H1 (cell line): ENCODE data around the gene ACTL9. TPM values are rescaled to one million over a fixed set of nuclear protein-coding genes. Genes with fewer than 3 reads are reported as not detected.

Source experiments
- CTCF ChIA-PET: fragments of 300-600 bp; sonication (Branson Sonifier 250); formaldehyde crosslinking; loops from one replicate; lab custom pipeline; 2021; ENCODE audit not compliant: partially characterized antibody; lab: Charles Lee
- POLR2A ChIA-PET: fragments of 300-600 bp; sonication (Branson Sonifier 250); formaldehyde crosslinking; loops from one replicate; lab custom pipeline; 2021; ENCODE audit warnings: inconsistent platforms; ENCODE audit not compliant: partially characterized antibody; lab: Charles Lee
- DNase-seq, 2 experiments: peaks; one replicate each; pipeline versions ENCODE4 v3.0.0 to v3.0.0-alpha.2; 2010 to 2022; ENCODE audit warnings: low spot score in 2 of 2, low read depth in 1 of 2, mixed read lengths in 1 of 2
- FAIRE-seq: peaks from 2 replicates; lab custom pipeline; 2011; peaks lifted over from hg19 to GRCh38; lab: Jason Lieb, UNC
- H2AFZ ChIP-seq: 2 replicates; pipeline ENCODE4 v1.8.1; 2012; ENCODE audit warnings: low read length, inconsistent platforms
- H2AK5ac ChIP-seq: 2 replicates; pipeline ENCODE4 v1.6.1; 2013; ENCODE audit warnings: low read depth, low read length
- H2BK120ac ChIP-seq: replicated peaks from 2 replicates; pipeline ENCODE3; 2013; ENCODE audit warnings: low read depth, low read length, inconsistent platforms
- H2BK12ac ChIP-seq: 2 replicates; pipeline ENCODE4 v1.6.1; 2013; ENCODE audit warnings: low read depth, low read length
- H2BK15ac ChIP-seq: 2 replicates; pipeline ENCODE4 v1.6.1; 2013; ENCODE audit warnings: low read length
- H2BK20ac ChIP-seq: 2 replicates; pipeline ENCODE4 v1.6.1; 2013; ENCODE audit warnings: low read length
- H2BK5ac ChIP-seq: 2 replicates; pipeline ENCODE4 v1.6.1; 2013; ENCODE audit warnings: low read depth, low read length
- H3K14ac ChIP-seq: 2 replicates; pipeline ENCODE4 v1.6.1; 2013; ENCODE audit warnings: inconsistent platforms; ENCODE audit not compliant: insufficient read length
- H3K18ac ChIP-seq: 2 replicates; pipeline ENCODE4 v1.6.1; 2013; ENCODE audit warnings: low read length; ENCODE audit errors: extremely low read depth
- H3K23ac ChIP-seq: 2 replicates; pipeline ENCODE4 v1.6.1; 2013; ENCODE audit warnings: inconsistent platforms; ENCODE audit not compliant: insufficient read length
- H3K23me2 ChIP-seq: 2 replicates; pipeline ENCODE4 v1.6.1; 2013; ENCODE audit warnings: low read depth, low read length
- H3K27ac ChIP-seq: 2 replicates; pipeline ENCODE4 v1.6.1; 2011; ENCODE audit warnings: low read depth, low read length, inconsistent platforms
- H3K27me3 ChIP-seq, 4 experiments: replicated peaks in 1 of 4; 1 replicate in 1 of 4; 2 replicates in 3 of 4; pipeline versions ENCODE4 v1.6.1 to v1.8.1; 2011 to 2013; ENCODE audit warnings: low read length in 3 of 4, mild to moderate bottlenecking in 3 of 4, inconsistent platforms in 2 of 4, mixed read lengths in 2 of 4, moderate library complexity in 1 of 4; ENCODE audit not compliant: control insufficient read depth in 3 of 4, insufficient read depth in 3 of 4; ENCODE audit errors: extremely low read depth in 1 of 4
- H3K36me3 ChIP-seq, 4 experiments: 2 replicates each; pipeline versions ENCODE4 v1.6.1 to v1.8.1; 2011 to 2013; ENCODE audit warnings: mild to moderate bottlenecking in 4 of 4, low read length in 3 of 4, moderate library complexity in 2 of 4, control low read depth in 1 of 4, inconsistent platforms in 1 of 4; ENCODE audit not compliant: insufficient read depth in 4 of 4, control insufficient read depth in 2 of 4
- H3K4ac ChIP-seq: replicated peaks from 2 replicates; pipeline ENCODE3; 2013; ENCODE audit warnings: low read length, low read depth, mixed read lengths, inconsistent platforms; ENCODE audit not compliant: insufficient read length
- H3K4me1 ChIP-seq, 4 experiments: replicated peaks in 1 of 4; 1 replicate in 1 of 4; 2 replicates in 3 of 4; pipeline versions ENCODE4 v1.6.1 to v1.8.1; 2011 to 2013; ENCODE audit warnings: low read length in 3 of 4, inconsistent platforms in 2 of 4, mixed read lengths in 1 of 4; ENCODE audit not compliant: insufficient read depth in 4 of 4, control insufficient read depth in 3 of 4
- H3K4me2 ChIP-seq, 2 experiments: 2 replicates each; pipeline versions ENCODE4 v1.6.1 to v1.8.1; 2011 to 2013; ENCODE audit warnings: low read depth in 2 of 2, low read length in 2 of 2, control low read depth in 1 of 2, inconsistent platforms in 1 of 2, mild to moderate bottlenecking in 1 of 2; ENCODE audit not compliant: insufficient read depth in 1 of 2
- H3K4me3 ChIP-seq, 4 experiments: fragments of 200-600, 300-600 bp in 1 of 4; sonication (generic), shearing (Covaris generic), sonication (Bioruptor Twin) in 1 of 4; 2 replicates each; pipeline versions ENCODE4 v1.5.1 to v1.8.1; 2011 to 2016; ENCODE audit warnings: low read length in 4 of 4, low read depth in 3 of 4, control low read depth in 2 of 4, inconsistent platforms in 2 of 4, mild to moderate bottlenecking in 2 of 4, mixed read lengths in 1 of 4, moderate library complexity in 1 of 4; ENCODE audit not compliant: insufficient read depth in 2 of 4; ENCODE audit errors: extremely low read depth in 1 of 4
- H3K56ac ChIP-seq: replicated peaks from 2 replicates; pipeline ENCODE3; 2013; ENCODE audit warnings: low read depth, mild to moderate bottlenecking, mixed read lengths, low read length, inconsistent platforms; ENCODE audit not compliant: insufficient read length
- H3K79me1 ChIP-seq: 2 replicates; pipeline ENCODE4 v1.6.1; 2013; ENCODE audit warnings: low read depth, low read length, control low read depth
- H3K79me2 ChIP-seq, 2 experiments: 2 replicates each; pipeline versions ENCODE4 v1.6.1 to v1.8.1; 2012 to 2013; ENCODE audit warnings: low read length in 2 of 2, mild to moderate bottlenecking in 2 of 2, inconsistent platforms in 1 of 2; ENCODE audit not compliant: insufficient read depth in 2 of 2, control insufficient read depth in 1 of 2
- H3K9ac ChIP-seq, 4 experiments: replicated peaks in 1 of 4; 1 replicate in 1 of 4; 2 replicates in 3 of 4; pipeline versions ENCODE4 v1.6.1 to v1.8.1; 2011 to 2013; ENCODE audit warnings: low read depth in 3 of 4, low read length in 3 of 4, control low read depth in 2 of 4, mild to moderate bottlenecking in 2 of 4, moderate library complexity in 2 of 4, inconsistent platforms in 1 of 4; ENCODE audit errors: extremely low read depth in 1 of 4
- H3K9me3 ChIP-seq, 2 experiments: 2 replicates each; pipeline versions ENCODE4 v1.6.1 to v1.8.1; 2012 to 2013; ENCODE audit warnings: mild to moderate bottlenecking in 2 of 2, moderate library complexity in 2 of 2, control low read depth in 1 of 2, inconsistent platforms in 1 of 2, low read depth in 1 of 2, low read length in 1 of 2, mixed read lengths in 1 of 2; ENCODE audit not compliant: insufficient read depth in 2 of 2
- H4K20me1 ChIP-seq, 2 experiments: replicated peaks in 1 of 2; 2 replicates each; pipeline versions ENCODE3 to v1.8.1; 2011 to 2013; ENCODE audit warnings: inconsistent platforms in 2 of 2, low read length in 2 of 2, mild to moderate bottlenecking in 1 of 2; ENCODE audit not compliant: insufficient read depth in 2 of 2, control insufficient read depth in 1 of 2
- H4K5ac ChIP-seq: 2 replicates; pipeline ENCODE4 v1.6.1; 2013; ENCODE audit warnings: low read length, low read depth, mixed read lengths, inconsistent platforms; ENCODE audit not compliant: insufficient read length
- H4K8ac ChIP-seq: 2 replicates; pipeline ENCODE4 v1.8.0; 2013; ENCODE audit warnings: mild to moderate bottlenecking, moderate library complexity, low read length, inconsistent platforms; ENCODE audit not compliant: insufficient read depth; ENCODE audit errors: extremely low read depth
- H4K91ac ChIP-seq: replicated peaks from 2 replicates; pipeline ENCODE3; 2013; ENCODE audit warnings: low read length, mixed read lengths, inconsistent platforms; ENCODE audit not compliant: insufficient read length
- KDM1A ChIP-seq: fragments of 200-600, 300-600 bp; sonication (generic); IDR thresholded peaks from 2 replicates; pipeline ENCODE4 v1.7.1; 2016; ENCODE audit warnings: mild to moderate bottlenecking, low read length, borderline replicate concordance
- POU5F1 ChIP-seq: IDR thresholded peaks from 2 replicates; pipeline ENCODE4 v1.6.1; 2011; ENCODE audit warnings: low read depth, mild to moderate bottlenecking, low read length, moderate library complexity
- WGBS, 2 experiments: shearing (Covaris generic) in 1 of 2; methylation state at CpG; one replicate each; pipeline versions ENCODE4 v1.1.6 to v1.1.7; 2013 to 2015; ENCODE audit warnings: low lambda C conversion rate in 2 of 2, mixed read lengths in 2 of 2, inconsistent platforms in 1 of 2, low coverage in 1 of 2, missing lambda C conversion rate in 1 of 2; ENCODE audit not compliant: insufficient replicate concordance in 2 of 2, insufficient coverage in 1 of 2, insufficient read length in 1 of 2; ENCODE audit errors: extremely low coverage in 1 of 2, missing lambda C conversion rate in 1 of 2; 5-methylcytosine and 5-hydroxymethylcytosine counted together
- polyA plus RNA-seq, 7 experiments: library from polyadenylated mRNA; depleted of rRNA in 3 of 7; stranded (reverse) in 5 of 7; unstranded in 2 of 7; fragments of >200 nt in 5 of 7; fragments of 200-250 nt in 2 of 7; gene quantifications; 1 replicate in 5 of 7; 2 replicates in 1 of 7; 4 replicates in 1 of 7; pipeline versions ENCODE4 v1.2.1 to v1.2.3, GENCODE V29; 2011 to 2013; ENCODE audit warnings: missing spikeins in 2 of 7, mixed read lengths in 2 of 7
- total RNA-seq: library from RNA; stranded (reverse); fragmentation: NEBNext Ultra II Directional; extraction: Animal tissue kit (Norgen Biotek cat#: 25700); gene quantifications from 2 replicates; pipeline ENCODE4 v1.2.1, GENCODE V29; 2021

The ACTL9 gene
- total and polyA plus RNA-seq, 2 of the 8 experiments (the other 6 are each of a cell fraction or from before 2014, with no cell fraction given), result not detected

- no peak for TF ChIP-seq KDM1A
- no peak for TF ChIP-seq POU5F1
- H3K18ac ChIP-seq, result no peak overlapping the region
- no peak overlapping the region for H3K4ac ChIP-seq
- peaks cover 6% of the 10 kb centered on the region; the same call in 1 of the 2 replicates for H3K23me2 ChIP-seq
- no peak overlapping the region for H3K4me3 ChIP-seq
- no peak overlapping the region for H3K9ac ChIP-seq
- H2AK5ac ChIP-seq, result no peak overlapping the region
- WGBS, 2 experiments, result 64% methylated on average over 9 of the region's 9 CpGs; no CpG with 5 or more reads in 1 of the 2 experiments
- H3K56ac ChIP-seq, result no peak overlapping the region
- no peak overlapping the region for H3K14ac ChIP-seq
- no peak for FAIRE-seq
- no peak overlapping the region for H3K23ac ChIP-seq
- no peak overlapping the region for H3K27ac ChIP-seq
- no peaks in the 10 kb centered on the region for H4K20me1 ChIP-seq
- H3K27me3 ChIP-seq, result no peaks in the 10 kb centered on the region
- H3K79me1 ChIP-seq, result no peaks in the 10 kb centered on the region
- DNase-seq, result no peak
- H2BK20ac ChIP-seq, result no peak overlapping the region
- no peaks in the 10 kb centered on the region for H3K79me2 ChIP-seq
- H2BK12ac ChIP-seq, result no peak overlapping the region
- no peak overlapping the region for H2BK15ac ChIP-seq
- H3K4me1 ChIP-seq, result no peaks in the 10 kb centered on the region; a peak in 1 of 7 replicates
- CTCF ChIA-PET, result interaction anchor here (0.6 to 1.8 kb wide), 4 partner anchors 12 to 414 kb away, joined by 4 to 5 read pairs (median 4); no protein-coding TSS in a partner anchor
- no peak overlapping the region for H2AFZ ChIP-seq
- H4K8ac ChIP-seq, result no peak overlapping the region
- no peaks in the 10 kb centered on the region for H3K36me3 ChIP-seq
- H2BK120ac ChIP-seq, result no peak overlapping the region
- POLR2A ChIA-PET, result no interaction called here
- H3K9me3 ChIP-seq, result peaks cover 0 to 6% of the 10 kb centered on the region in 2 experiments; a peak in 2 of 4 replicates
- H3K4me2 ChIP-seq, result no peak overlapping the region
- no peak overlapping the region for H2BK5ac ChIP-seq
- H4K5ac ChIP-seq, result no peak overlapping the region
- no peak overlapping the region for H4K91ac ChIP-seq
These were observed 31.7 kb downstream of the ACTL9 start for GRCh38 chr19:8666814-8667405.
